GM19238 (cell line): ENCODE data around the gene SLC38A2.
A peak's percentile ranks its signal among the peaks of the same experiment; 100 is the strongest.

Source experiments
- DNase-seq: peaks from one replicate; pipeline ENCODE4 v3.0.0; 2011; ENCODE audit warnings: low spot score; ENCODE audit not compliant: insufficient read length

SLC38A2 gene

GRCh38 chr12:46376579-46376978 is 4.0 kb upstream of the SLC38A2 start:
- no peak for DNase-seq

DNA sequence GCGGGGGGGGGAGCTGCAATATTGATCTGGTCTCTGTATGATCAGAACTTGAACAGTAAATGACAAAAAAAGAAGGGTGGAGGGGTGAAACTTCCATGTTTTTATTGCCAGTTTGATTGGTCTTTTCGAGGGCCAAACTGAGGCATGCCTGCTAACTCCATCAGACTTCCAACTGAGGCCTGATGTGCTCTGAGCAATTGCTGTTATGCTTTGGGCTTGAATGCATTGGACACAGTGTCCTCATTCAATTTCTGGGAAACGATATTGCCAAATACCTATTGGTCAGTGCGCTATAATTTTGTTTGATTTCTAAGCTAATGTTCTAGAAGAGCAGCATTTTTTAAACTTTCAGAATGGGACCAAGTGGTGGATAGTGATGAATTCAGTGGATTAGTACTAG is 2.1 kb upstream of the SLC38A2 start:
- no peak for DNase-seq

DNA sequence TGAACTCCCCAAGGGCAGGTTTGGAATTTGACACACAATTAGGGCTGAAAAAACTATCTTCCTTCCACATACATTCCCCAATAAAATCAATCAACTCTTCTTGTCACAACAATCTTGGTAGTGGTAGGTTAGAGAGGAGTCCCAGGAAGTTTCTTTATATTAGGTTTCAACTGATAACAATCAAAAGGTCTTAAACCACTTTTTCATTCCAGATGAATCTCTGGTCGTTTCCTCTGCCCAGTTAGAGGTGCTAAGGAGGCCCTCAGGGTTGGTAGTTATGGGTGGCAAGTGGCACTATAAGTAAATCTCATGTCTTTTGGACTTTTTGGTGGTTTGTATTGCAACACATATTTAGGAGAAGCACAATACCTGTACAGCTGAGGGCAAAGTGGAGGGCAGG is 1.7 kb upstream of the SLC38A2 start:
- no peak for DNase-seq

DNA sequence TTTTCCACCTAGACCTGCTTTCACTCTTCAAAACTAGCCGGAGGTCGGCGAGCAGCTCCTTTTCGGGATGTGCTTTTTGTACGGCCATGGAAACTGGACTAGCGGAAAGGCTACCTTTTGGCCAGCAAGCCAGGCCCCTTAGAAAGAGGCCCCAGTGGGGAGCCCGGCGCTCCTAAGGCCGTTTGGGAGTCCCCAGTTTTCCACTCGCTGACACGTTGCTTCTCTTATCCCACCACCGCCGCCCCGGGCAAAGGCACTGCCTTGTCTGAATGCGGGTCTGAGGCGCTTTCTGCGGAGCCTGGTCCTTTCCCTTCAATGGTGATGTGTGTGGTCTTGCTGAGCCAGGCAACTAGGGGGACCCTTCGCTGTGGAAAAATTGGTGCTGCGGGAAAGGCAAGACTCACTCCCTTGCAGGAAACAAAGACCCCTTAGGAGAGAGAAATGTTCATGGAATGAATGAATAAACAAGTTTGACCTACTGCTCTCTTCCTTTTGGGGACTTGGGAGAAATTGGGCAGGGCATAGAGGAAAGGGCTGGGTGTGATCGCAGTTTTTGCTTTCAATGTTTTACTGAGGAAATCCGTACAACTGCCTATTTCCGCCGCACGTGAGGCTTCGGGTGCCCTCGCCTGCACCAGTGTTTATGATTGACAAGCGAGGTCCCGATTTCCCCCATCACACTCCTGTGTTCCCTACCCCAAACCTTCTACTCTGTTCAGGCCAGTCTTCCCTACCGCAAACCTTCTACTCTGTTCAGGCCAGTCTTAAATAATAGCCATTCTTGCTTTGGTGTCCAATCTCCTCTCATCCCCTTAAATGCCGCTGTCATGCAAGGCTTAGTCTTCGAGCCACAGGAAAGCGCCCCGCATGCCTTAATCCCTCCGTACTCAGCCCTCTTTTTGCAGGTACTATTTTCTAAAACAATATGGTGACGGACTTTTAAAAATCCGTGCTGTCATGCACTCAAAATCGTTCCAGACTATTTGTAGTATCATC is 1.0 kb upstream of the SLC38A2 start:
- DNase-seq = peak; percentile 13

- peak; percentile 58 for DNase-seq
These were observed 642 bp downstream of the SLC38A2 start for GRCh38 chr12:46371718-46372543.

DNA sequence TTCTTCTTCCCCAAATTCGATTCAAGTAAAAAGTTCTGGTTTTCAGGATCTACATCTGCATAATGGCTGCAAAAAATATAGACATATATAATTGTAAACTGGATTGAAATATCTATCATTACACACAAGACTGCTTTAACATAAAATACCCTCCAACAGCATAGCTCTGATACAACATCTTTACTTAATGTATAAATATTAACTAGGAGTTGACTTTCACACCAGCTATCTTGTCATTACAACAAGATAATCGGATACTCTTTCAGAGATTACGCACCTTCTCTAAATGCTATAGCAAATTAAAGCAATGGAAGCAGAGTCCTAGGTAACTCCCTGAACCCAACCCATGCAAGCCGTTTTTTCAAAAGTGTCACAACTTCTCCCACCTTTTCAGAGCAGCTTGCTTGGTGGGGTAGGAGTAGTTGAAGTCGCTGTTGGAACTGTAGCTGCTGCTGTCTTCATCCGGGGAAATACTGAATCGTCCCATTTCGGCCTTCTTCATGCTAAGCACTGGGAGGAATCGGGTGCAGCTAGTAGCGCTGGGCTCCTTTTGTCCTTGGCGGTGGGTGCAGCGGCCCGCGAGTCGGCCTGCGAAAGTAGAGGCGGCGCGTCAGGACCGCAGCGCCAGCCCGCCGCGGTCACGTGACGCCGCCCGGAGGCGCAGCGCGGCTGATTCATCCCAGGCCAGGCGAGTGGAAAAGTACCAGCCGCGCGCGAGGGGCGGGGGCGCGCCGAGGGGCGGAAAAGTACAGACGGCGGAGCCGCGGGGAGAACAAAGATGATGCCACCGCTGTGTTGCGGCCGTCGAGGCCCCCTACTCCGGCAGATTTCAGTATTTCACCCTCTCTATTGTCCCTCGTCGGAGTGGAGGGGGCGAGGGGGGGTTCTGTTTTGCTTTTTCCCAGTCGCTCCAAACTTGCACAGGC is 1.5 kb downstream of the SLC38A2 start:
- DNase-seq = peak; percentile 81

GRCh38 chr12:46370380-46370734 is 2.2 kb downstream of the SLC38A2 start:
- no peak for DNase-seq

DNA sequence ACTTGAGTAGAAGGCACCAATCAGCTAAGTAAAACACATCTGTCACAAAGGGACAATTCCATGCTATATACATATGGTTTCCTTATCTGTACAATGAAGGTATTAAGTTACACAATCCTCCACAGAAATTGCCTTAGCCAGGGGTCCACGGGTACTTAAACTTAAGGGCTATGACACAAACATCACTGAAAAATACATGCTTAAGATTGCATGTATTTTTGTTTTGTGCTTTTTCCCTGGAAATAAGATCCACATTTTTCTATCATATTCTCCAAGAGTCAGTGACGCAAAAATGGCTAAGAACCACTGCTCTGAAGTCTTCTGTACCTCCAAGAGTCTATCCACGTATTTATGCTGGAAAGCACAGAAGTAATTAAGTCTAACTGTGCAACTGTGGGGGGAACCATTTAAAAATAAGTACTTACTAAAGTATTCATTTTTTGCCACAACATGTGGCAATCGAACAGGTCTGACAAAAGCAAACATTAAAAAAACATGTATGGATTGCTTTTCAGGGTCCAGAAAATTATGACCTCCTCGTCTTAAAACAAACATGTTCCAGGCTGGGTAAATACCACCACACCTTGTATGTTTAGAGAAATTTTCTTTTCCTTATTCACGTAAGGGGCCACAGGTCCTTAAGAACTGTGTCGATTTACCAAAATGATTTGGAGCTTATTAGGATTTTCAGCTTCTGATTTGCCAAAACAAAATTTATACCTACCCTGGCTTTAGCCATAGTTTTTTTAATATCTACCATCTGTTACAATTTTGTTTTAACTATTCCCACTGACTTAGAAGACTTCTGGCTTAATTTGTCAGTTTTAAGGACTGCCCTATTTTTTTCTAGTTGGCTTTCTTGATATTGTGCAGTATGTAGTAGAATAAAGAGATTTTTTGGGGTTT is 2.8 kb downstream of the SLC38A2 start:
- DNase-seq = no peak

- DNase-seq = no peak
These were observed 3.5 kb downstream of the SLC38A2 start for GRCh38 chr12:46369095-46369473.

GRCh38 chr12:46368684-46369083 is 3.9 kb downstream of the SLC38A2 start:
- DNase-seq = no peak

DNA sequence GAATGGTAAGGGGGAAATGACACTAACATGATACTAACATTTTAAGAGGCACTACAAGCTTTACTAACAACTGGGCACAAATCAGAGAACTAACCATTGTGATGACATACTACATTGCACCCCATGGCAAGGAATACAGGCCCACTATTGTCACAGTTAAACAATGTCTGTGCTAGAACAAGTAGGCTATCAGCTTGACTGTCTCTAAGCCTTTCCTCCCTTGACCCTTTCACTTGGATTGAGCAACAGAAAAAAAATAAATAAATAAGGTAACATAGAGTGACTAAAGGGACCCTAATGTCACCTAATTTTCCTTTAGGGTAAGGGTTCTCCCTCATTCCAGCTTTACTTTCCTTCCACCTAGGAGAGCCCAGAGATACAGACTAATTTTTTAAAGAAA is 4.4 kb downstream of the SLC38A2 start:
- no peak for DNase-seq

DNA sequence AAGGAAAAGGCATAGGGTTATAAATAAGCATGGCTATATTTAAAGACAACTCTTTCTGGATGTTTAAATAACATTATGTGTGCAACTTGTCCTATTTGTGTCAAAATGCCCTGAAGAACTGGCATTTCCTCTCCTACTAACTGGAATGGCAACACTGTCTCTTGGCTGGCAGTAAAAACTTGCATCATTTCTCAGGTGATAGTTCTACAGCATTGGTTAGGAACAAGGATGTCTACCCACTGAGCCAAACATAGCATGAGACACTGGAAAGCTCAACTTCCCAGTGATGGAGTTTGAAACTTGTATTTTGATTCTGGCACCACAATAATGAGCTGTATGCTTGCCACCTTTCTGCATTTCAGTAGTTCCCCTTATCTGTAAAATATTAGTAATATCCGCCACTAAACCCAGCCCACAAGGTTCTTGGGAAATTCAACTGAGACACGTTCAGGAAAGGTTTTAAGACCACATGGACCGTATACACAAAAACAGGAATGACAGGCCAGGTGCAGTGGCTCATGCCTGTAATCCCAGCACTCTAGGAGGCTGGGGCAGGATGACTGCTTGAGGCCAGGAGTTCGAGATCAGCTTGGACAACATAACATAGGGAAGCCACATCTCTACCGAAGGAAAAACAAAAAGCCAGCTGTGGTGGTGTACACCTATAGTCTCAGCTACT is 5.1 kb downstream of the SLC38A2 start:
- no peak for DNase-seq

GRCh38 chr12:46366771-46367170 is 5.8 kb downstream of the SLC38A2 start:
- no peak for DNase-seq

- DNase-seq = no peak
These were observed 6.6 kb downstream of the SLC38A2 start for GRCh38 chr12:46365951-46366379.

DNA sequence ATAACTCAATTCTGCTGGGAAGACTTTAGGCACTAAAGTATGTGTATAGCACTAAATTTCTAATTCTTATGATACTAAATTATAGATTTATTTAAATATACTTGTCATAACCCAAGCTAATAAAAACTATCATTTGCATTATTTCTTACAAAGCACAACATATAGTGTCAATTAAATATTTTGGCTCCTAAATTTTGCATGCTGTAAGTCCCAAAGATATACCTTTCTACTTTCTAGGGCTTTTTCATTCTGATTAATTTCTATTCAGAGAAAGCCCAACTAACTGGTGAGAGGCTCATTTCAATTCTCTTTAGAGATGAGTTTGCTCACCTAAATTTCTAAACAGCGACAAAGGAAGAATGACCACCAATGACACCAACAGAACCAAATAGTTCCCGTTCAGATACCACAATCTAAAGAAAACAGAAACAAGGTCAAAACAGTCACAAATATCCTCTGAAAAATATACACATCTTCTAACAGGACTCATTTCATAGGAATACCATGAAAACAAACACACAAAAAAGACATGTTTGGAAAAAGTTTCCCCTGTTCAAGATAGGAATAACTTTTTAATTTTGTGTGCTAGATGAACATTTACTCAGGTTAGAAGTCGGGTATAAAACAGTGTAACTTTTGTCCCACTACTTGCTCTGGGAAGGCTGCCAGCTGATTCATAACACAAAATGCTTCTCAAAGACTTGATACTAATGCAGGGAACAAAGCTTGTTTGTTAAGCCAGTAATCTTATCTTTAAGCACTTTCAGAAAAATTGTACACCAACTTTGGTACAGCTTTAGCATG is 7.6 kb downstream of the SLC38A2 start:
- DNase-seq = no peak

GRCh38 chr12:46364300-46364696 is 8.3 kb downstream of the SLC38A2 start:
- no peak for DNase-seq

GRCh38 chr12:46363582-46364299 is 8.8 kb downstream of the SLC38A2 start:
- DNase-seq = no peak

GRCh38 chr12:46362895-46363581 is 9.5 kb downstream of the SLC38A2 start:
- DNase-seq = no peak
